SK-N-SH (cell line): Measurements from ENCODE around the gene CAVIN4. TPM values are rescaled to one million over a fixed set of nuclear protein-coding genes. Genes with fewer than 3 reads are reported as not detected.
A peak's percentile ranks its signal among the peaks of the same experiment; 100 is the strongest.

ENCODE experiments used
- CTCF ChIA-PET: fragments of 300-600, 350-600 bp; formaldehyde crosslinking; extraction: SDS; loops from one replicate; lab custom pipeline; 2021; lab: Yijun Ruan, JAX
- POLR2A ChIA-PET: fragments of 350-600 bp; sonication (Branson Sonifier 250); formaldehyde crosslinking; extraction: SDS; loops from one replicate; lab custom pipeline; 2020; ENCODE audit warnings: antibody characterized with exemption, inconsistent platforms; lab: Yijun Ruan, JAX
- DNase-seq: peaks from one replicate; pipeline ENCODE4 v3.0.0; 2012
- H2AFZ ChIP-seq: fragments of 200-600 bp; sonication (generic); 2 replicates; pipeline ENCODE4 v1.8.1; 2016; ENCODE audit warnings: antibody characterized with exemption, mild to moderate bottlenecking, low read depth
- H3F3A ChIP-seq: fragments of 200-600 bp; sonication (generic); replicated peaks from 2 replicates; pipeline ENCODE3; 2016; ENCODE audit warnings: antibody characterized with exemption, mild to moderate bottlenecking; ENCODE audit not compliant: insufficient read depth
- H3K27ac ChIP-seq, 2 experiments: fragments of 200-500 bp in 1 of 2; fragments of 200-600 bp in 1 of 2; sonication (Bioruptor generic) in 1 of 2; sonication (generic), shearing (Covaris generic) in 1 of 2; 2 replicates each; pipeline versions ENCODE4 v1.5.1 to v1.6.1; 2014 to 2016; ENCODE audit warnings: low read depth in 2 of 2, inconsistent platforms in 1 of 2, low read length in 1 of 2, mild to moderate bottlenecking in 1 of 2, mixed read lengths in 1 of 2
- H3K27me3 ChIP-seq: fragments of 200-600 bp; sonication (generic), shearing (Covaris generic); 2 replicates; pipeline ENCODE4 v1.6.1; 2016; ENCODE audit warnings: mixed run types; ENCODE audit not compliant: insufficient read depth
- H3K36me3 ChIP-seq, 2 experiments: fragments of 200-500 bp in 1 of 2; fragments of 200-600 bp in 1 of 2; sonication (Bioruptor generic) in 1 of 2; sonication (generic) in 1 of 2; replicated peaks in 1 of 2; 2 replicates each; pipeline versions ENCODE3 to v1.5.1; 2014 to 2016; ENCODE audit warnings: low read length in 1 of 2, mild to moderate bottlenecking in 1 of 2; ENCODE audit not compliant: insufficient read depth in 2 of 2, control insufficient read depth in 1 of 2
- H3K4me1 ChIP-seq, 2 experiments: fragments of 200-500 bp in 1 of 2; fragments of 200-600 bp in 1 of 2; sonication (Bioruptor generic) in 1 of 2; sonication (generic), shearing (Covaris generic) in 1 of 2; 2 replicates each; pipeline versions ENCODE4 v1.5.1 to v1.6.1; 2014 to 2016; ENCODE audit warnings: low read depth in 1 of 2, low read length in 1 of 2, mixed run types in 1 of 2; ENCODE audit not compliant: insufficient read depth in 2 of 2, control insufficient read depth in 1 of 2
- H3K4me2 ChIP-seq: fragments of 200-600 bp; sonication (generic), shearing (Covaris generic); 2 replicates; pipeline ENCODE4 v1.6.1; 2017; ENCODE audit warnings: mixed run types
- H3K4me3 ChIP-seq, 2 experiments: fragments of 200-500 bp in 1 of 2; fragments of 200-600 bp in 1 of 2; sonication (Bioruptor generic) in 1 of 2; sonication (generic), shearing (Covaris generic) in 1 of 2; 2 replicates each; pipeline versions ENCODE4 v1.5.1 to v1.8.1; 2014 to 2016; ENCODE audit warnings: low read depth in 2 of 2, inconsistent platforms in 1 of 2, low read length in 1 of 2, mild to moderate bottlenecking in 1 of 2, mixed read lengths in 1 of 2, moderate library complexity in 1 of 2
- H3K79me2 ChIP-seq: fragments of 200-600 bp; sonication (generic); 2 replicates; pipeline ENCODE4 v1.8.1; 2017; ENCODE audit warnings: mild to moderate bottlenecking; ENCODE audit not compliant: insufficient read depth
- H3K9ac ChIP-seq: fragments of 200-600 bp; sonication (generic); 2 replicates; pipeline ENCODE4 v1.6.1; 2017; ENCODE audit warnings: mixed run types
- H3K9me2 ChIP-seq: fragments of 200-600 bp; sonication (generic); 2 replicates; pipeline ENCODE4 v1.6.1; 2017; ENCODE audit warnings: mixed run types
- H3K9me3 ChIP-seq: fragments of 200-600 bp; sonication (generic); 2 replicates; pipeline ENCODE4 v1.6.1; 2017; ENCODE audit warnings: mixed run types, mild to moderate bottlenecking, moderate library complexity
- H4K20me1 ChIP-seq: fragments of 200-600 bp; sonication (generic); 2 replicates; pipeline ENCODE4 v1.6.1; 2017; ENCODE audit warnings: mild to moderate bottlenecking, mixed run types; ENCODE audit not compliant: insufficient read depth
- CHD2 ChIP-seq: fragments of 150-350 bp; IDR thresholded peaks from 2 replicates; pipeline ENCODE4 v1.6.1; 2018; ENCODE audit warnings: low read length; ENCODE audit not compliant: partially characterized antibody
- ELF1 ChIP-seq: IDR thresholded peaks from 2 replicates; pipeline ENCODE4 v1.4.0; 2012
- FOSL2 ChIP-seq: IDR thresholded peaks from 2 replicates; pipeline ENCODE4 v1.4.0; 2012; ENCODE audit warnings: low read depth, mild to moderate bottlenecking, moderate library complexity, borderline replicate concordance
- FOXJ3 ChIP-seq: sonication (generic); formaldehyde crosslinking; IDR thresholded peaks from 2 replicates; pipeline ENCODE4 v1.5.1; 2020; ENCODE audit warnings: mild to moderate bottlenecking, missing genetic modification reagents
- IRF3 ChIP-seq: fragments of 150-350 bp; IDR thresholded peaks from 2 replicates; pipeline ENCODE4 v1.6.1; 2016; ENCODE audit warnings: mild to moderate bottlenecking, low read depth, low read length
- MEF2A ChIP-seq: IDR thresholded peaks from 2 replicates; pipeline ENCODE4 v1.4.0; 2012; ENCODE audit warnings: low read depth, borderline replicate concordance
- MXI1 ChIP-seq: IDR thresholded peaks from 2 replicates; pipeline ENCODE4 v1.6.1; 2012; ENCODE audit warnings: mild to moderate bottlenecking, low read depth, low read length, improper control_type of control experiment
- NFIC ChIP-seq: IDR thresholded peaks from 2 replicates; pipeline ENCODE4 v1.4.0; 2012; ENCODE audit warnings: borderline replicate concordance
- NRF1 ChIP-seq: IDR thresholded peaks from 2 replicates; pipeline ENCODE4 v1.6.1; 2012; ENCODE audit warnings: low read depth, mild to moderate bottlenecking, low read length
- POLR2AphosphoS5 ChIP-seq: IDR thresholded peaks from 2 replicates; pipeline ENCODE4 v1.6.1; 2012; ENCODE audit warnings: low read depth, low read length
- RAD21 ChIP-seq: IDR thresholded peaks from 2 replicates; pipeline ENCODE4 v1.6.1; 2012; ENCODE audit warnings: mild to moderate bottlenecking, low read length
- REST ChIP-seq: IDR thresholded peaks from 2 replicates; pipeline ENCODE4 v1.6.1; 2012; ENCODE audit warnings: mild to moderate bottlenecking, low read depth, low read length, moderate library complexity
- RFX5 ChIP-seq: IDR thresholded peaks from 2 replicates; pipeline ENCODE4 v1.6.1; 2012; ENCODE audit warnings: mild to moderate bottlenecking, improper control_type of control experiment, low read length
- RXRA ChIP-seq: IDR thresholded peaks from 2 replicates; pipeline ENCODE4 v1.4.0; 2012; ENCODE audit warnings: low read depth, mild to moderate bottlenecking, borderline replicate concordance
- SIN3A ChIP-seq: IDR thresholded peaks from 2 replicates; pipeline ENCODE4 v1.6.1; 2012; ENCODE audit warnings: low read depth, mild to moderate bottlenecking, low read length, moderate library complexity, borderline replicate concordance
- TAF1 ChIP-seq: IDR thresholded peaks from 2 replicates; pipeline ENCODE4 v1.6.1; 2012; ENCODE audit warnings: low read depth, mild to moderate bottlenecking, low read length, moderate library complexity, borderline replicate concordance
- TCF12 ChIP-seq: IDR thresholded peaks from 2 replicates; pipeline ENCODE4 v1.4.0; 2012
- USF1 ChIP-seq: IDR thresholded peaks from 2 replicates; pipeline ENCODE4 v1.4.0; 2012; ENCODE audit warnings: low read depth, borderline replicate concordance
- USF2 ChIP-seq: fragments of 150-350 bp; IDR thresholded peaks from 2 replicates; pipeline ENCODE4 v1.6.1; 2017; ENCODE audit warnings: antibody characterized with exemption, low read length, low read depth, borderline replicate concordance
- YY1 ChIP-seq: IDR thresholded peaks from 2 replicates; pipeline ENCODE4 v1.4.0; 2012; ENCODE audit warnings: low read depth, mild to moderate bottlenecking
- WGBS: methylation state at CpG from one replicate; pipeline ENCODE4 v1.1.6; 2017; ENCODE audit warnings: low lambda C conversion rate; 5-methylcytosine and 5-hydroxymethylcytosine counted together
- polyA plus RNA-seq, 3 experiments: library from polyadenylated mRNA; depleted of rRNA; stranded (reverse); fragments of >200 nt; gene quantifications; 2 replicates each; pipeline ENCODE4 v1.2.3, GENCODE V29; 2012
- TF ChIP-seq, protein P1 (sequence below): IDR thresholded peaks from 2 replicates; pipeline ENCODE4 v1.4.0; 2012; ENCODE audit warnings: low read depth
- TF ChIP-seq, protein P2 (sequence below): IDR thresholded peaks from 2 replicates; pipeline ENCODE4; 2012

Gene CAVIN4
- polyA plus RNA-seq, 1 of the 3 experiments (the other 2 are of a cell fraction) = 0.54 TPM

DNA sequence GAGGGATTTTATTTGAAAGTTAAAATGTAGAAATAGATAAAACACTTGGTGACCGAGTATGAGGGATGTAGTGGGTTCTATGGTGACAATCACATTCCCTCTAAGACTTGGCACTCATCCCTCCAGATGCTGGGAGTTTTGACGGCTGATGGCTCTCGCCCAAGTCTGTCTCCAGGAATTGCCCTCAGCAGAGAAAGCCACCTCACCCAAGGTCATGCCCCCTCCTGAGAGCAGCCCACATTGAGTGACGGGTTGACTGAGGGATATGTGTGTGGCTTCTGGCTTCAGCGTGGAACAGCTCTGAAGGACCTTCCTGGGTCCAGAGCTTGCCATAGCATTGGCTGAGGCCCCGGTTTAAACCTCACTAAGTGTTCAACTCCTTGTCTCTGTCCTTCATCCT is 19.4 kb downstream of the CAVIN4 start (continued):
- no peak for TF ChIP-seq REST
- no peak for TF ChIP-seq NFIC

- peak overlapping the region; percentile 82 for H2AFZ ChIP-seq
- H3K4me3 ChIP-seq = peak overlapping the region; percentile 63 to 66
- H3K4me1 ChIP-seq = peaks cover 0 to 9% of the 10 kb centered on the region in 2 experiments; a peak in 1 of 4 replicates
- no peaks in the 10 kb centered on the region for H3F3A ChIP-seq
- peak overlapping the region in 1 of 2 experiments; percentile 68; a peak in 2 of 4 replicates for H3K27ac ChIP-seq
- no peaks in the 10 kb centered on the region for H3K79me2 ChIP-seq
- H3K27me3 ChIP-seq = no peaks in the 10 kb centered on the region
- DNase-seq = peak; percentile 86
- no peaks in the 10 kb centered on the region for H4K20me1 ChIP-seq
- no peaks in the 10 kb centered on the region for H3K9me2 ChIP-seq
- ChIA-PET POLR2A (interaction anchor here (0.8 to 0.9 kb wide), 2 partner anchors 23 to 171 kb away, joined by 3 read pairs; partner anchors contain the start of gene MSANTD3), CTCF (interaction anchor here (1.2 to 6.3 kb wide), 7 partner anchors 17 to 1414 kb away, joined by 3 to 80 read pairs (median 4); no protein-coding TSS in a partner anchor)
- H3K4me2 ChIP-seq = peak overlapping the region; percentile 80
- 5% methylated on average over 16 of the region's 41 CpGs for WGBS
- no peaks in the 10 kb centered on the region for H3K9me3 ChIP-seq
- H3K36me3 ChIP-seq = no peaks in the 10 kb centered on the region
- H3K9ac ChIP-seq = peak overlapping the region; percentile 41; the same call in 1 of the 2 replicates
- TF ChIP-seq SIN3A (peak; percentile 80), TAF1 (peak; percentile 17; the same call in 1 of the 2 replicates), USF2 (no peak), FOXJ3 (no peak), USF1 (no peak), RFX5 (no peak), NFIC (no peak), MEF2A (no peak), ELF1 (no peak), RAD21 (no peak), IRF3 (no peak), NRF1 (peak; percentile 98), TCF12 (peak; percentile 16; the same call in 1 of the 2 replicates), CHD2 (no peak), POLR2AphosphoS5 (peak; percentile 80), YY1 (peak; percentile 62; the same call in 1 of the 2 replicates), RXRA (no peak), MXI1 (peak; percentile 79; the same call in 1 of the 2 replicates), FOSL2 (no peak)
- TF ChIP-seq, protein P1, sequence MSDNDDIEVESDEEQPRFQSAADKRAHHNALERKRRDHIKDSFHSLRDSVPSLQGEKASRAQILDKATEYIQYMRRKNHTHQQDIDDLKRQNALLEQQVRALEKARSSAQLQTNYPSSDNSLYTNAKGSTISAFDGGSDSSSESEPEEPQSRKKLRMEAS = peak; percentile 88
- TF ChIP-seq, protein P2, sequence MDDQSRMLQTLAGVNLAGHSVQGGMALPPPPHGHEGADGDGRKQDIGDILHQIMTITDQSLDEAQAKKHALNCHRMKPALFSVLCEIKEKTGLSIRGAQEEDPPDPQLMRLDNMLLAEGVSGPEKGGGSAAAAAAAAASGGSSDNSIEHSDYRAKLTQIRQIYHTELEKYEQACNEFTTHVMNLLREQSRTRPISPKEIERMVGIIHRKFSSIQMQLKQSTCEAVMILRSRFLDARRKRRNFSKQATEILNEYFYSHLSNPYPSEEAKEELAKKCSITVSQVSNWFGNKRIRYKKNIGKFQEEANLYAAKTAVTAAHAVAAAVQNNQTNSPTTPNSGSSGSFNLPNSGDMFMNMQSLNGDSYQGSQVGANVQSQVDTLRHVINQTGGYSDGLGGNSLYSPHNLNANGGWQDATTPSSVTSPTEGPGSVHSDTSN = no peak
Measured at GRCh38 chr9:100598641-100599145, 20.8 kb downstream of the CAVIN4 start.
